Measurements from ENCODE around the gene RAP1GDS1.
"Not testable (repeated sequence)": the region's sequence is repeated elsewhere in the genome, so short reads cannot be mapped to it uniquely, and the experiment has no call there.

RAP1GDS1 gene

DNA sequence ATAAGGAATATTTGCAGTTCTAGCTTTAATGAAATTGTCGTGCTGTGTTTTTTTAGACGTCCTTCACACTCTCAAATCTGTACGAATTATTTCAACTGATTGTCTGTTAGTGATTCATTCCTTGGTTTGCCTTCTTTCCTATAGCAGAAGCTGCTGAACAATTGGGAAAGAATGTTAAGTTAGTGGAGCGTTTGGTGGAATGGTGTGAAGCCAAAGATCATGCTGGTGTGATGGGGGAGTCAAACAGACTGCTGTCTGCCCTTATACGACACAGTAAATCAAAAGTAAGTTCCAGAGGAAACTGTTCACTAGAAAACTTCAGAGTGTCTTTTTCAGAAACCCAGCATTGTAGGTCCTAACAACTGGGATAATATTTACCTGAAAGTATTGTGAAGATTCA is 159.9 kb downstream of the RAP1GDS1 start:
- H3K27ac ChIP-seq: no peak overlapping the region
- DNase-seq (ENCODE audit: low read depth, low spot score): no peak

DNA sequence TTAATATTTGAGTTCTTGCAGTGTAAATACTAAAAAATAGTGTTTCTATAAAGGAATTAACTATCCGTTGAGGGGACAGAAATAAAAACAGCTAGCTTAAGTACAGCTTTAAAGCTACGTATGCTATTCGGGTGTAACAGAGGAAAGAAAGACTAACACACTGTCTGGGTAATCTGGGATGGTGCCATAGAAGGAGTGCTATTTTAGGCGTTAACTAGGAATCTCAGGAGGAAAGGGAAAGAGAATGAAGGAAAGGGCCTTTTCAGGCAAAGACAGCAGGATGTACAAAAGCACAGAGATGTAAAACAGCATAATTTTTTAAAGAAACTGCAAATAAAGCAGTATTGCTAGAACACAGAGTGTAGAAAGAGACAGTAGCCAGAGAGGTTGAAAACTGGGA is 161.8 kb downstream of the RAP1GDS1 start:
- DNase-seq (ENCODE audit: low read depth, low spot score): no peak
- H3K27ac ChIP-seq: no peak overlapping the region

DNA sequence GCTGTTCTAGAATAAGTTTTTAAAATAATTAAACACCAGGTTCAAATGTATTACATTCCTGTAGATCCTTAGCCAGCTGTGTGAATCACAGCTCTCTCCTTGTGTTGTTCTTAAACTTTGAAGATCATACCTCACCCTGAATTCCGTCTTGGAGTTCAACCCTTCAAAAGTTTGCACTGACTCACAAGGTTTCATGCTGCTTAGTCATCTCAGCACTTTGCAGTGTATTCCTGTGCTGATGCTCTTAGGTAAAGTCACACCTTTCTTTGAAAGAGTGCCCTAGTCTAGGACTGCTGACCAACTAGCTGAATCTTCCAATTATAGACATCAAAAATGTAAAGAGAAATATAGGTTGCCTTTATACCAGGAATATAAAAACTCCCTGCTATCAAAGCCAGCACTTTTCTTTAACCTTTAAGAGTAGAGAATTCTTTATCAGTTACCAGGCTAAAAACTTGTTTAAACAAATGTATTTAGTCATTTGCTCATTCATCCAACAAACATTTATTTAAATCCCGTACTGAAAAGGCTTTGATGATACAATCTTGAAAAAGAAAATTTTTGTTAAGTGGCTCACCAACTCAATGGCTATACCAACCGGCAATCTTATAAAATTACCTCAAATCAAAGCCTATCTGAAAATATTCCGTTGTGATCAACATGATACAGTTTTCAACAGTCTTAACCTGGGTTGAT is 169.7 kb downstream of the RAP1GDS1 start:
- peak overlapping the region; percentile 95 for H3K27ac ChIP-seq
- DNase-seq (ENCODE audit: low read depth, low spot score): peak; percentile 89

DNA sequence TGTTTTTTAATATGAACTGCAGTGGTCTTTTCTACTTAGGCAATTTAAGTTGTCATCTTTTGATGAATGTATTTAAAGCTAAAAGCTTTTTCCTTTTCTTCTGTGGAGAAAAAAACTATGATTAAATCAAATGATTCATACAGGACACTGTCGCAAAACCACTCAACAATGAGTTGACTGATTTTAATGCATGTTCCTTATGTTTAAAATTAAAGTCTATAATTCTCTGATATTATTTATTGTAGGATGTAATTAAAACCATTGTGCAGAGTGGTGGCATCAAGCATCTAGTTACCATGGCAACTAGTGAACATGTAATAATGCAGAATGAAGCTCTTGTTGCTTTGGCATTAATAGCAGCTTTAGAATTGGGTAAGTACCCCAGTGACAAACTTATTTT is 172.5 kb downstream of the RAP1GDS1 start:
- peak overlapping the region; percentile 95 for H3K27ac ChIP-seq
- DNase-seq (ENCODE audit: low read depth, low spot score): no peak

DNA sequence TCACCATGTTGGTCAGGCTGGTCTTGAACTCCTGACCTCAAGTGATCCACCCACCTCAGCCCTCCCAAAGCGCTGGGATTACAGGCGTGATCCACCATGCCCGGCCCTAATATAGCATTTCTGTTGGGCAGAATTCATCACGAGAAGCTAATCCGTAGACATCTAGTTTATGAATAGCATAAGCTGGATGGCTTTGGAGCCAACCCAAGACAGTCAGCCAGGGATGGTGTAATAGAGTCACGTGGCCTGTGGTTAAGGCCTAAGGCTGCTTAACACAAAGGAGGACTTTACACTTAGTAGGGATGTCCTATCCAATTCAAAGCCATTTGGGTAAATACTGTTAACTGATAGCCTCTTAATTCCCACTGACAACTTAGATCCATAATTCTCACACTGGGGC is 173.6 kb downstream of the RAP1GDS1 start:
- H3K27ac ChIP-seq: peak overlapping the region; percentile 95
- no peak for DNase-seq (ENCODE audit: low read depth, low spot score)

DNA sequence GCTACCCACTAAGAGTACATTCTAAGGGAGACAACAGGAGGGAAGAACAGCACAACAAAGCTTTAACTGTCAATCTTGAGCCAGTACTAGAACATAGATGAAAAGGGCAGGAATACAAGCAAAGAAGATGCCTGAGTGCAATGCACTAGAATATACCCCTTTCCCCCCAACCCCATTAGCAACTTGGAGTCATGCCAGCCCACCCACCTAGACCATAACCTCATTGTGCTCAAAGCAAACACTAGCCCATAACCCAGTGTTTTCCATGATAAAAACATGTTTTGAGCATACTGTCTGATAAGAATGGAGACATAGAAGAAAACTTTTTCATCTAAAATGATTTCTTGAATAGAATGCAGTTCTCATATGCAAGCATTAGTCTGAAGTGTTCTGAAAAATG is 183.2 kb downstream of the RAP1GDS1 start:
- H3K27ac ChIP-seq: peak overlapping the region; percentile 95
- no peak for DNase-seq (ENCODE audit: low read depth, low spot score)

DNA sequence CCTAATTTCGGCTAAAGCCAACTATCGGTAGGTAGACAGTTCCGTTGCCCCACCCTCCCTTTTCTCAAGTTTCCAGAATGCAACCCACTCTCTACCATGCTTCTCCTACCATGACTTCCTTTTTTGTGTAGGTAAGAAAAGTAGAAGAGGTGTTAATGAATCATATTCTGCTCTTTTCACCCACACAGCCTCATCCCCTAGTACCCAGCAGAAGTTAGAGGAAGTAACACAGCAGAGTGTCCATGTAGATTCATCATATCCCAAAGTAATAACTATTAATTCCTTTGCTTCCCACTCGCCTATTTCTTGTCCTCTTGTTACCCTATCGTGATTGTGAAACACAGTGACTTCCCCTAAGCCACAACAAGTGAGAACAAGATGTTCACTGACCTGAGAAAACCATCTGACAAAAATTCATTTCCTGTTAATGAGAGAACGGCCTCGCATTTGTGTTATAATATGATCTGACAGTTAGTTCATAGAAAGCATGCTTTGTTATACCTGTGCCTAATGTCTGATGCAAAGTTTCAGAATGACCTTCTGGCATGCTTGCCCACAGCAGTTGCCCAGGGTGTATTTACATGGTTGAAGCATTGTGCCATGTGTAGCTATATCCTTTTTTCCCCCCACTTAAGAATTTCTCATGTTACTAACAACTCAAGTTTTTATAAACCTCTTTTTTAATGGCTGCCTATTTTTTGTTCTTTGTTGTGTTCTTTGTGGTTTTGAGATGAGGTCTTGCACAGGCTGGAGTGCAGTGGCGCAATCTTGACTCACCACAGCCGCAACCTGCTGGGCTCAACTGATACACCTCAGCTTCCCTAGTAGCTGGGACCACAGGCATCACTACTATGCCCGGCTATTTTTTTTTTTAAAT is 185.6 kb downstream of the RAP1GDS1 start:
- DNase-seq (ENCODE audit: low read depth, low spot score): peak; percentile 80
- H3K27ac ChIP-seq: peak overlapping the region; percentile 95

DNA sequence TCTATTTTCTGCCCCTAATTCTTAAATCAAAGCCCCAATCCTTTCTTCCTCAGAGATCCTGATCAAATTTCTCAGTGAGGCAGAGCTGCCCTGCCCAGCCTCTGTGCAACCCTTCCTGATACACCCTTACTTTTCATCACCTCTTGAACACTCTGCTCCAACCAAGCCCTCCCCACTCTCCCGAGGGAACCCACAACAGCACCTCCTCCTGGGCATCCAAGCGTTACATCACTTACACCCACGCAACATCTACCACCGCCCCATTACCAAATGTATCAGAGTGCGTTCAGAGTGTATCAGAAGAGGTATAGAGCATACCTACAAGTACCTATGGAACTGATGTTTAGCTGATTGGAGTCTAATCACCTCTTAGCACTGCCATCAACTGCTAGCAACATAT is 186.5 kb downstream of the RAP1GDS1 start:
- peak overlapping the region; percentile 95 for H3K27ac ChIP-seq
- DNase-seq (ENCODE audit: low read depth, low spot score): no peak

DNA sequence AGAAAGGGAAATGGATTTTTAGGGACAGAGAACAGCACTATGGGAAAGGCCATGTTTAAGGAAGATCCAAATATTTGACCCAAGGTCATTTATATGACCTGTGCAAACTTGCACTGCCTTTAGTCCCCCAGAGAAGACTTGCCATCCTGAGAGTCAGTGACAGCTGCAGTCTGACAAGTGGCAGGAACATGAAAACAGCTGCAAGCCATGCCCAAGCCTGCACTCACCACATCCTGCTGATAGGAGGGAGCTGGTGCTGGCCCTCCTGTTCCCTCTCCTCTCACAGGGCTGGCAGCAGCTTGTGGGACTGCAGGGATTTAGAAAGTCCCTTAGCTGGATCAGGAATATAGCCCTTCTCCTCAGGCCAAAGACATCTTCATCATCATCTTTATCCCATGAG is 187.7 kb downstream of the RAP1GDS1 start:
- H3K27ac ChIP-seq: peak overlapping the region; percentile 95
- DNase-seq (ENCODE audit: low read depth, low spot score): no peak

DNA sequence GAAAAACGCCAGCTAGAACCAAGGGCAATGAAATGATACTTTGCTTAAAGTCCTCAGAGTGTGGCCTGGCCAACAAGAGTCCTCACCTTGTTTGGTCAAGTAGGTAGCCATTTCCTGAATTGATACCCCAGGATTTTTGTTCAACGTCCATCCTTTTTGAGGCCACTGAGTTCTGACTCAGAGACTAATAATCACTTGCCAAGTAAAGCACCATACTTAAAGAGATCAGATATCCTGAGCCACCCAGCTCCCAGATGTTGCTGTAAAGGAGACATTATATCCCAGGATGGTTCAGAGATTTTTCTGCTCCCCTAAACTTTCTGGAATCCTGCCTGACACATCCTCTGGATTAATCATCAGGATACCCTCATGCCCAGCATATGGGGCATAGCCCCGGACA is 190.9 kb downstream of the RAP1GDS1 start:
- no peak for DNase-seq (ENCODE audit: low read depth, low spot score)
- peak overlapping the region; percentile 19 for H3K27ac ChIP-seq

DNA sequence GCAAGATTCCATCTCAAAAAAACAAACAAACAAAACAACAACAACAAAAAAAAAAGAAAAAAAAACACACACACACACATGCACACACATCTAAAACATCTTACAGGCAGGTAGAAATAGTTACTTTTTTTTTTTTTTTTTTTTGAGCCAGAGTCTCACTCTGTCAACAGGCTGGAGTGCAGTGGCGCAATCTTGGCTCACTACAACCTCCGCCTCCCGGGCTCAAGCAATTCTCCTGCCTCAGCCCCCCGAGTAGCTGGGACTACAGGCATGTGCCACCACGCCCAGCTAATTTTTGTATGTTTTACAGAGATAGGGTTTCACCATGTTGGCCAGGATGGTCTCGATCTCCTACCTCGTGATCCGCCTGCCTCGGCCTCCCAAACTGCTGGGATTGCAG is 196.2 kb downstream of the RAP1GDS1 start:
- H3K27ac ChIP-seq; DNase-seq (ENCODE audit: low read depth, low spot score): not testable (repeated sequence)

DNA sequence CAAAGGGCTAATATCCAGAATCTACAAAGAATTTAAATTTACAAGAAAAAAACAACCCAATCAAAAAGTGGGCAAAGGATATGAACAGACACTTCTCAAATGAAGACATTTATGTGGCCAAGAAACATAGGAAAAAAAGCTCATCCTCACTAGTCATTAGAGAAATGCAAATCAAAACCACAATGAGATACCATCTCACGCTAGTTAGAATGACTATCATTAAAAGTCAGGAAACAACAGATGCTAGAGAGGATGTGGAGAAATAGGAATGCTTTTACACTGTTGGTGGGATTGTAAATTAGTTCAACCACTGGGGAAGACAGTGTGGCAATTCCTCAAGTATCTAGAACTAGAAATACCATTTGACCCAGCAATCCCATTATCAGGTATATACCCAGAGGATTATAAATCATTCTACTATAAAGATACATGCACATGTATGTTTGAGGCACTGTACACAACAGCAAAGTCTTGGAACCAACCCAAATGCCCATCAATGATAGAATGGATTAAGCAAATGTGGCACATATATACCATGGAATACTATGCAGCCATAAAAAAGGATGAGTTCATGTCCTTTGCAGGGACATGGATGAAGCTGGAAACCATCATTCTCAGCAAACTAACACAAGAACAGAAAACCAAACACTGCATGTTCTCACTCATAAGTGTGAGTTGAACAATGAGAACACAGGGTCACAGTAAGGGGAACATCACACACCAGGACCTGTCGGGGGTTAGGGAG is 200.1 kb downstream of the RAP1GDS1 start:
- H3K27ac ChIP-seq; DNase-seq (ENCODE audit: low read depth, low spot score): not testable (repeated sequence)

DNA sequence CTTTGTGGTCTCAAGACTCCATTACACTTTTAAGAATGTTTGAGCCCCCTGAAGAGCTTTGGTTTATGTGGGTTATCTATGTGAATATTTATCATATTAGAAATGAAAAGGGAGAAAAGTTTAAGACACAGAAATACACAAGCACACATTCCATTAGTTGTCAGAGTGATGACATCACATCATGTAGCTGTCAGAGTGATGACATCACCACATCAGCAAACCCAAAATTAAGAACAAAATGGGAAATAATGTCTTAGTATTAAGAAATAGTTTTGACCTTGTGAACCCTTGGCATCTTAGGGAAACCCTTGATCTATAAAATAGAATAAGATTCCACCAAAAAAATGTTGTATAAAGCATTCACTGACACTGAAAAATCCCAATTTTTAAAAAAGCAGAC is 201.3 kb downstream of the RAP1GDS1 start:
- H3K27ac ChIP-seq: no peak overlapping the region
- no peak for DNase-seq (ENCODE audit: low read depth, low spot score)

DNA sequence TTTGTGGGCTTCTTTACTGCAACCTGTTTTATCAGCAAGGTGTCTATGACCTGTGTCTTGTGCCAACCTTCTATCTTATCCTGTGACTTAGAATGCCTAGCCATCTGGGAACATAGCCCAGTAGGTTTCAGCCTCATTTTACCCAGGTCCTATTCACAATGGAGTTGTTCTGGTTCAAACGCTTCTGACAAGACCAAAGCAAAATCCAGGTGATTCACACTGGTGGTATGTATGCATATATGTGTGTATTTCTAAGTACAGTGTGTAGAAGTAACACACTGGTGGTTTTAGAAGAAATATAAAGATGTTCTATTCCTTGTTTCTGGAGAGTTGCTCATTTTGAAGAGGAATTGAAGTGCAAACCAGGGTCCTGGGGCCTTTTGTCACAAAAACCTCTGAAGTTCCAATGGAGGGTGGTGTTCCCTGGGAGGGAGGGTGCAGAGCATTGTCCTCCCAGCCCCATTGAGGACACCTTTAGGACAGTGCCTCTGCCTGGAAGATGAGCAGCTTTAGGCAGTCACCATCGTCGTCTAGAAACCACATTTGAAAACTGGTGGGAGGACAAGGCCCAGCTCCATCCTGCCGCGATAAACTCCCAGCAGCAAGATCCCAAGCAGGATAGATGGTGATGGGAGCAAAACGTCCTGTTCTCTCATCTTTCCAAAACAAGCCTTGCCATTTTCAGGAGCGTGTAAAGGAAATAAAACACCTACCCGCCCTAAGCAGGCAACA is 205.8 kb downstream of the RAP1GDS1 start:
- DNase-seq (ENCODE audit: low read depth, low spot score): no peak
- peak overlapping the region; percentile 40 for H3K27ac ChIP-seq

DNA sequence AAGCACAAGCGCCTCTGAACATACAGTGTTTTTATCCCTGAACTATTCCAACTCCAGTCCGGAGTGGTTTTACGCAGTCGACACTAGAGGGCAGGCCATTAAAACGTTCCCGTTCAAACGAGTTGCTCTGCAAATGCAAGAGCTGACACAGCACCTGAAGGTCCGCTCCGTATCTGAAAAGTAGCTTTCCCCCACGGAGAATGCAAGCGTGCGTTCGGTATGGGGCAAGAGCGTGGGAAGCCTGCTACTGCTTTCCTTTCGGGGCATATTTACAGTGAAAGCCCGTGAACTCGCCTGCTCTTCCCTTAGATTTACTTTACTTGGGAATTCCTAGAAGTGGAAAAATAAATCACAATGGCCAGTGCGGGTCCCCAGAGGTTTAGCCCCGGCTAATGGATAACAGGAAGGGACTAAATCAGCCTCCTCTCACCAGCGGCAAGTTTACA is 206.5 kb downstream of the RAP1GDS1 start:
- H3K27ac ChIP-seq: peak overlapping the region; percentile 40
- peak; percentile 48 for DNase-seq (ENCODE audit: low read depth, low spot score)

DNA sequence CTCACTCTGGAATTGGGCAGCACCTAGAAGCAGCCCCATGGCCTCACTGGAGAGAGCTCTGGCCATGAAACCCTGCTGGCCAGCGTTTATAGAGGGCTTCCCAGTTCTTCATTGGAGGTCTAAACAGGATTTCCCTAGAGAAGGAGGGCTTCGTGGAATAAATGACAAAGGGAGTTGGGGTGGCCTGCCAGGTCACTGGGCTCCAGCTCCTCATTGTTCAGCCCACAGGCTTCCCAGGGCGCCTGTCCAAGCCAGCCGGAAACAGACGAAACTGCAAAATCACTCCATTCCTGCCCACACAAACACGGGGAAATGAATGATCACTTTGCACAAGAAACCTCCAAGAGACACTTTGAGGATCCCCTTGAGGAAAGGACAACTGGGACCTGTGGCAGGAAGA is 207.5 kb downstream of the RAP1GDS1 start:
- H3K27ac ChIP-seq: peak overlapping the region; percentile 54
- no peak for DNase-seq (ENCODE audit: low read depth, low spot score)

DNA sequence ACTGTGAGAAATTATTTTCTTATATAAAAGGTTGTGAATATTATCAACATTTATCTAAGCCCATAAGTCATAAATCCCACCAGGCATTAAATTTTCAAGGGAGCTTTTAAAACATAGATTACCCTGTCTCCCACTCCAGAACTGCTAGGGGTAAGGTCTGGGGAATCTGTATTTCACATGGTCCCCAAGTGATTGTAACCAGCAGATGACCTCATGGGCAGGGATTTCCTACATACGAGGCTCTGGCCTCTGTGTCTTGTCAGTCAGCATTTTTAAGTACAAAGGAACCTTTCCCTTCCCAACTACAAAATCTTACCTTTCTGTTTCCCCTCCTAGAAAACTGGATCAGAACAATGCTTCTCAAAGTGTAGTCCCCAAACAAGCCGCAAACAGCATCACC is 208.6 kb downstream of the RAP1GDS1 start:
- DNase-seq (ENCODE audit: low read depth, low spot score): no peak
- no peak overlapping the region for H3K27ac ChIP-seq

DNA sequence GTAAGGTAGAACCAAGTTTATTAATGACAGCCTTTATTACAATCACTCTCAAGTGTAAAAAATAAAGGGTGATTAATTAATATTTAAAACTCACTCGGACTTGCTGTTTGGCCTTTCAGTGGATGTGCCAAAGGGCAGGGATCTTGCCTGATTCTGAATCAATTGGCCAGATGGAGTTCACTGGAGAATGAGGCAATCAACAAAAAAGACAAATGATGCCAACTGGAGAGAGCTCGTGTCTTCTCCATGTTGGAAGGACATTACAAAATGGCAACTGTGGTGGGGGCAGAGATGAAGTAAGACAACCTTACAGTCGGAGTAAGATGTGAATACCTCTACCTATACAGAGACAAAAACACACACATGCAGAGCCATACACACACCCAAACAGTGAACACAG is 209.2 kb downstream of the RAP1GDS1 start:
- no peak overlapping the region for H3K27ac ChIP-seq
- no peak for DNase-seq (ENCODE audit: low read depth, low spot score)

DNA sequence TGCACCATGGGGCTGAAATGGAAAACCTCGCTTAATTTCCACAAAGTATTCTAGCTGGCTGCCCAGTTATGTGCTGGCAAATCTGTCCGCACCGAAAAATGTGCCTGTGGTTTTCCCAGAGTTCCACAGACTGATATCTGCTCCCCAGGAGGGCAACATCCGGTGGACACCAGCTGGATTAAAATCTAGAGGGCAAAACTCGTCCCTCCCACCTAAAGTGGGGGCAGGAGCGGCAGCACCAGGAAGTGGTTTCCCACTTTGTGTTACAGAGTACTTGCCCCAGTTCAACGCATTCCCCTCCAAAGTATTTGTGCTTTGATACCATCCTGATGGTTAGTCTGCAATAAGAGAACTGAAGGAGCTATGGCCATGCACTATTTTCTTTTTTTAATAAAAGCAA is 209.6 kb downstream of the RAP1GDS1 start:
- DNase-seq (ENCODE audit: low read depth, low spot score): no peak
- no peak overlapping the region for H3K27ac ChIP-seq

DNA sequence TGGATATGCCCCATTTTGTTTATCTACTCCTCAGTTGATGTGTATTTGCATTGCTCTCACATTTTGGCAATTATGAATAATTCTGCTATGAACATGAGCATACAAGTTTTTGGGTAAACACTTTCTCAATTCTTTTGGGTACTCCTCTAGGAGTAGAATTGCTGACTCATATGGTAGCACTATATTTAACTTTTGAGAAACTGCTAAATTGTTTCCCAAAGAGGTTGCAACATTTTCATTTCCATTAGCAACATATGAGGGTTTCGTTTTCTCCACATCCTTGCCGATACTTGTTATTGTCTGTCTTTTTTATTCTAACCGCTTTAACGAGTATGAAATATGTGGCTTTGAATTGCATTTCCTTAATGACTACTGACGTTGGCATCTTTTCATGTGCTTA is 211.9 kb downstream of the RAP1GDS1 start:
- peak overlapping the region; percentile 77 for H3K27ac ChIP-seq
- DNase-seq (ENCODE audit: low read depth, low spot score): peak; percentile 78

All from epithelial cell of prostate (primary cell).